GM12875 (cell line): ENCODE results near the gene TYSND1.

Experiments used
- H3K4me3 ChIP-seq: one replicate; pipeline ENCODE4 v1.5.1; 2011; ENCODE audit warnings: low read depth, low read length, control low read depth
- CTCF ChIP-seq: IDR thresholded peaks from 2 replicates; pipeline ENCODE4 v1.5.1; 2011; ENCODE audit warnings: low read depth, mild to moderate bottlenecking, control low read depth, inconsistent platforms, low read length, moderate library complexity, borderline replicate concordance; ENCODE audit not compliant: insufficient read depth

TYSND1 gene

GRCh38 chr10:70175516-70175915 lies 29.0 kb upstream of the TYSND1 start:
- no peak for TF ChIP-seq CTCF

GRCh38 chr10:70174058-70174741 lies 27.7 kb upstream of the TYSND1 start:
- H3K4me3 ChIP-seq: no peak overlapping the region
- no peak for TF ChIP-seq CTCF

More at GRCh38 chr10:70175516-70175915, 29.0 kb upstream of the TYSND1 start:
- no peak overlapping the region for H3K4me3 ChIP-seq

GRCh38 chr10:70169649-70170364 lies 23.3 kb upstream of the TYSND1 start:
- H3K4me3 ChIP-seq: peak overlapping the region; percentile 88
- no peak for TF ChIP-seq CTCF

- TF ChIP-seq CTCF: no peak
- no peak overlapping the region for H3K4me3 ChIP-seq
Observed at GRCh38 chr10:70169011-70169410, 22.5 kb upstream of the TYSND1 start.

- no peak for TF ChIP-seq CTCF
- H3K4me3 ChIP-seq: no peak overlapping the region
Observed at GRCh38 chr10:70167246-70167645, 20.7 kb upstream of the TYSND1 start.

- no peak overlapping the region for H3K4me3 ChIP-seq
- no peak for TF ChIP-seq CTCF
Observed at GRCh38 chr10:70166394-70166793, 19.9 kb upstream of the TYSND1 start.

- no peak for TF ChIP-seq CTCF
- no peak overlapping the region for H3K4me3 ChIP-seq
Observed at GRCh38 chr10:70164163-70164562, 17.7 kb upstream of the TYSND1 start.
